HL-60/S4 (cell line): ENCODE results near the gene NR1H4.
"Not testable (repeated sequence)": the region's sequence is repeated elsewhere in the genome, so short reads cannot be mapped to it uniquely, and the experiment has no call there.

Experiments
- in situ Hi-C: fragments of 300-500 bp; cut with MboI; formaldehyde crosslinking; loops from 2 replicates; pipeline ENCODE4 v1.14.3; 2022; ENCODE audit warnings: low sequenced_read_pairs

NR1H4 gene

GRCh38 chr12:100565987-100566545, 92.4 kb downstream of the NR1H4 start:
- in situ Hi-C loops, result loop anchor here (25.0 kb wide), 1 partner anchor 329 kb away; no protein-coding TSS in a partner anchor

- in situ Hi-C loops, result loop anchor here (25.0 kb wide), 1 partner anchor 330 kb away; no protein-coding TSS in a partner anchor
These were observed 93.4 kb downstream of the NR1H4 start for GRCh38 chr12:100566887-100567637.

DNA sequence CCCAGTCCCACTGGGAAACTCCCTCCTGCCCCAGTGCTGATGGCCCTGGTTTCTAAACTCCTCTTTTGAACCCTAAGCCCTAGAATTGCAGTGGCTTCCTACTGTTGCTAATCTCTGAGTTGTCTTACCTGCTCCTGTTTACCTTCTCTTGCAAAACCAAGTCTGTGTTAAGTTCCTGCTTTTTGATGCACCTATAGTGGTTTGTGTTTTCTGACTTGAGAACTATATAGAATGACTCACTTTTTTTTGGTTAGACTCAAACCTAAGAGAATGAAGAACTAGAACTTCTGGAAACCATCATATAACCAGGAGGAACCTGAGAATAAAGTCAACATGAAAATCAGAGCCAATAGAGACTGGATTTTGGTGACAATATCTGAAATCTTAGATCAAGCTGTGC, 94.3 kb downstream of the NR1H4 start:
- in situ Hi-C loops, result loop anchor here (25.0 kb wide), 1 partner anchor 331 kb away; no protein-coding TSS in a partner anchor

GRCh38 chr12:100572184-100572583, 98.5 kb downstream of the NR1H4 start:
- in situ Hi-C loops, result loop anchor here (25.0 kb wide), 1 partner anchor 335 kb away; no protein-coding TSS in a partner anchor

GRCh38 chr12:100573292-100574186, 99.9 kb downstream of the NR1H4 start, which contains the start of gene GAS2L3:
Gene GAS2L3, plus strand, starts transcription at chr12:100573684. Its CDS starts 21,221 bp downstream, at chr12:100594905.
- in situ Hi-C loops, result loop anchor here (25.0 kb wide), 1 partner anchor 336 kb away; no protein-coding TSS in a partner anchor

- in situ Hi-C loops, result loop anchor here (25.0 kb wide), 1 partner anchor 337 kb away; no protein-coding TSS in a partner anchor
These were observed 100.8 kb downstream of the NR1H4 start for GRCh38 chr12:100574187-100575074.

DNA sequence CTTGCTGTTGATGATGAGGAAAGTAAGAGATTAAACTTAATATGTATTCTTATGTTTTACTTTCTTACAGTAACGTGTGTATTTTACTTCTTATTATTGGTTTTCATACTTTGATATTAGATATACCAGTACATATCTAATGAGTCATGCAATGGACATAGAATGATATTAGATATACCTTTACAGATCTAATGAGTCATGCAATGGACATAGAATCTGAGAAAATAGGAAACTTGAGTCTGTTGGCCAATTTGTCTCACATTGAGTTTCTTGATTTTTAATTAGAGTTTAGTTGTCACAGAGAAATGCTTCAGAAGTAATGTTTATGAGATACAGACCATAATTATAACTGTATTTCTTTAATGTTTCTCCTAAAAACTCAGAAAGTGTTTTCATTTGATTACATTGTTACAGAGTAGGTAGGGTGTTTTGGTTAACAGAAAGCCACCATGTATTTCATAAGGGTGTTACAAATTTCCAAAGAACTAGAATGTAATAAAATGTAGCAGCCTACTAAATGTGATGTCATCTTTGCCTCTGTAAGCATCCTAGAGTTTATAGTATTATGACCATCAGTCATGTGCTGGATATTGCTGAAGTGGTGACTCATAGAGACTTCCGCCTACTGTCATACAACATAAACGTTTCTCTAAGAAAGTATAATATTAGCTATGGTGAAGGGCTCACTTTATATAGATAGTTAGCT, 102.8 kb downstream of the NR1H4 start:
- in situ Hi-C loops, result no loop called here

DNA sequence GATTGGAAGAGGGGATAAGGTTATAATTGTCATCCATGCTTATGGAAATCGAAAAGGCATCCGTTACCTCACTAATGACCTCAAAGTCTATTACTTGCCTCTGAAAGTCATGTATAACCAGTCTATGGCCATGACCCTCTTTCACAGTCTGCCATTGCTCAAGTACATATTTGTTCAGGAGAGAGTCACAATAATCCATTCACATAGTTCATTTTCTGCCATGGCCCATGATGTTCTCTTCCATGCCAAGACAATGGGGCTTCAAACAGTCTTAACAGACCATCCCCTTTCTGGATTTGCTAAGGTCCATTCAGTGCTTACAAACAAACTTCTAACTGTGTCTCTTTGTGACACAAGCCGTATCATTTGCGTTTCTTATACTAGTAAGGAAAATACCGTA, 105.3 kb downstream of the NR1H4 start:
- in situ Hi-C loops, result no loop called here

GRCh38 chr12:100579844-100580243, 106.2 kb downstream of the NR1H4 start:
- in situ Hi-C loops, result no loop called here

DNA sequence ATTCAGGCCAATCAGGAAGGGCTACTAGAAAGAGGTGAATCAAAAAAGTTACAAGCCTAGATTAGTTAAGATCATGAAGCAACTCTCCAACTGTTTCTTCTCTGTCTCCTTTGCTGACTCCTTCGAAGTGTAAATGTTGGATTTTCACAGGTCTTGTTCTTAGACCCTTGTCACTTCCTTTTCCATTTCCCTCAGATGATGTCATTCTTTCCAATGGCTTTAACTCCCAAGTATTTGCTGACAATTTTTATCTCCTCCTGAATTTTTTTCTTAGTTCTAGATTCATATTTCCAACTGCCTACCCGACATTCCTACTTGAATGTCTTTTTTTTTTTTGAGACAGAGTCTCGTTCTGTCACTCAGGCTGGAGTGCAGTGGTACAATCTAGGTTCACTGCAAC, 110.6 kb downstream of the NR1H4 start:
- in situ Hi-C loops, result no loop called here

GRCh38 chr12:100591979-100592378, 118.3 kb downstream of the NR1H4 start:
- in situ Hi-C loops, result no loop called here

DNA sequence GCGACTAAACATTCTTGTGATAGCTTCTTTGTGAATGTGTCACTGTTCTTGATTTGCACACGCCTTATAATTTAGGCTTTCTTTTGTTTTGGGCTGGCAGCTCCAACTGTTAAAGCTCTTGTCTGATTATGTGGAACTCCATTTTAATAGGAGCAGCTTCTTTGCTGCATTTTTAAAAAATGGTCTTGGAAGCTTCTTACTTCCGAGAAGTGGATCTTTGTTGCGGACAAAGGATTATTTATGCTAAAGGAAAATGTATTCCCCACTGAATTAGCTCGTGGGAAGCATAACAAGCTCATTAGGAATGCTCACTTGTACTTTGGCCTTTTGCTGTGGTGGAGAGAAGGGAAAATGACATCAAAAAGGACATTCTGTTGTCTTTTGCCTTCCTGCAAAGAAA, 119.8 kb downstream of the NR1H4 start:
- in situ Hi-C loops, result no loop called here

- in situ Hi-C loops, result no loop called here
These were observed 128.0 kb downstream of the NR1H4 start for GRCh38 chr12:100601626-100602025.

GRCh38 chr12:100602997-100603396, 129.3 kb downstream of the NR1H4 start:
- in situ Hi-C loops, result not testable (repeated sequence)

DNA sequence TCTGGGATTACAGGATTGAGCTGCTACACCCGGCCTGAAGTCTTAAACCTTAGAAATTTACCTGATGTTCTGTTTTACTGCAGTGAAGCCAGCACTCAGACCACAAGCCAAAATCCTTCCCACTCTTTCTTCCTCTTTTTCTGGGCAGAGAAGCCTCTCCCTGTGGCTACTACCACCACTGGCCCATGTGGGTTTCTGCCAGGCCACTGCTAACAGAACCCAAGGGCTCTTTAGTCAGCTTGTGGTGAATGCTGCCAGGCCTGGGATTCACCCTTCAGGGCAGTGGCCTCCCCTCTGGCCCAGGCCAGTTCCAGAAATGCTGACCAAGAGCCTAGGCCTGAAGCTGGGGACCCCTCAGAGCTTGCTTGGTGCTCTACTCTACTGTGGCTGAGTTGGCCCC, 135.1 kb downstream of the NR1H4 start:
- in situ Hi-C loops, result no loop called here

DNA sequence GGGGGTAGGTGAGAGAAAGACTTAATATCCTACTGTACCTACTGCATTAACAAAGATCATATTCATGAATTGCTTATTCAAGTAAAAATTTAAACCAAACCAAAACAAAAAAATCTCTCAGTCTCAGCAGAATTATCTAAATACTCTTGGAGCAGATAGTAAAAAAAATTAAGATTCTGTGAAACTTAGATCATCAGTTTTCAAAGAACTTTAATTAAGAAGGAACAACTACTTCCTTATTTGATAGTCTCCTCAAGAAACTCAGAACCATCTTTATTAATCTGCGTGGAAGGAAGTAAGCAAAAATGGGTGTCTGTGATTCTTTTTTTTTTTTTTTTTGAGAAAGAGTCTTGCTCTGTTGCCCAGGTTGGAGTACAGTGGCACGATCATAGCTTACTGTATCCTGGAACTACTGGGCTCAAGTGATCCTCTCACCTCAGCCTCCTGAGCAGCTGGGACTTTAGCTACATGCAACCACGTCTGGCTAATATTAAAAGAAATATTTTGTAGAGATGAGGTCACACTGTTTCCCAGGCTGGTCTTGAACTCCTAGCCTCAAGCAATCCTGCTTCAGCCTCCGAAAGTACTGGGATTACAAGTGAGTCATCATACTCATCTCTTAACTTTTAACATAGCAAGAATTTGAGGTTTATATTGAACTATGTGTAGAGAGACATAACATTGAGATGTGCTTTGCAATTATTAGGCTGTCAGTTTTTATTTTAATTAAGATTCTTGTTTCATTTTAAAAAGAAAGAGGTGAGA, 137.2 kb downstream of the NR1H4 start:
- in situ Hi-C loops, result no loop called here

DNA sequence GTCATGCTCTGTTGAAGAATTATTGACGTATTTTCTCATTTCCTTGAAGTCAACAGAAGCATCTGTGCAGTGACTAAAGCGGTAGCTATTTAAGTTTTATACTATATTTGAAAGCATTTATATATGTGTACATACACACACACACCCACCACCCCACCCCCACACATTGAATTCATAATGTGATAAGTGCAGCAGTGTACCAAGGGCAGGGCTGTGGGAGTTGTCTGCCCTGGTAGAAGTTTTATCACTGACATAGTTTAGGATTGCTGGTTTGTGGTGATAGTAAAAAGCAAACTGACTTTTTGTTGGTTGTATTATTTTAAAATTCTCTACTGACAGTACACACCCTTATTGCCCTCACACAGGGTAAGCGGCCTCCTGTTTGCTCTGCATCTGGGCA, 138.9 kb downstream of the NR1H4 start:
- in situ Hi-C loops, result no loop called here
